CD4-positive, alpha-beta T cell treated with Interferon gamma for 1 hour (primary cell): ENCODE results near the gene SAFB.
"Not testable (repeated sequence)": the region's sequence is repeated elsewhere in the genome, so short reads cannot be mapped to it uniquely, and the experiment has no call there.

Source experiments
- DNase-seq: peaks from one replicate; pipeline ENCODE4 v3.0.0-alpha.2; 2020

Gene SAFB

DNA sequence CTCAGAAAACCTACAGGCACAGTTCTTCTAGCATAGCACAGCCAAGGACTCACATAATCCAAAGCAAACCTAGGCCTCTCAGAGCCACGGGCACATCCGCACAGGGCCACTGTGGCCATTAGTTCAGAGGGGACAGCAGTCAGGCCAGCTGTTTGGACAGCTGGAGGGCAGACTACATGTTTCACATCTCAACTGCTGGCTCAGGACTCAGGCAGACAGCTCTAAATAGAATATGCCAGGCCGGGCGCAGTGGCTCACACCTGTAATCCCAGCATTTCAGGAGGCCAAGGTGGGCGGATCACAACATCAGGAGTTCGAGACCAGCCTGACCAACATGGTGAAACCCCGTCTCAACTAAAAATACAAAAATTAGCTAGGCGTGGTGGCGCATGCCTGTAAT is 27.1 kb upstream of the SAFB start:
- no peak for DNase-seq

DNA sequence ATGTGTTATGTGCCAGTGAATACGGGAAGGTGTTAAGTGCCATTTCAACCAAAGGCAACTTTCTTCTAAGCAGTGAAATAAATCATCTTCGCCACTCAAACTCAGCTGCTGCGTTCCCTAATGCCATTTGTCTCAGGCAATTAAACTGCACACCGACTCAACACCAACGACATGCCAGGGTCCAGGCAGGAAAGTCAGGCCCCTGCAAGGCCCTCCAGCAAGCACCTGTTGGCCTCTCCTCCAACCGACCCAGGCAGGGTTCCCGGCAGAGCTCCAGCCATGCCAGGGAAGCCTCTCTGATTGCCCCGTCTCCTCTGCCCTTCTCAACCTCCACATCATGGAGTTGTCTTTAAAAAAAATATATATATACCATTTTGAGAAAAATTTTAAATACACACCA is 22.1 kb upstream of the SAFB start:
- DNase-seq = no peak

DNA sequence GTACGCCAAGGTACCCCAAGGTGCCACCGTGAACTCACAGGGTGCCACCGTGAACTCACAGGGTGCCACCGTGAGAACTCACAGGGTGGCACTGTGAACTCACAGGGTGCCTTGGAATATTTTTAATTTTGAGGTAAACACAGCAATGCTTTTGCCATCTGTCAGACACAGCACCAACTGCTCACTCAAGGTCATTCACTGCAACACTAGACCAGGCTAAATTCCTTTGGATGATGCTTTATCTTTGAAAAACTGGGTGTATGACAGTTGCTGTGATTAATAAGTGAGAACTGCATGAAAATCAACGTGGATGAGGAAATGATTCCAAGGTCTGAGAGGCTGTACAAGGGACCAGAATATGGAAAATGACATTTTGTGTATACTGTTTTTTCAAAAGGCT is 19.3 kb upstream of the SAFB start:
- DNase-seq = no peak

DNA sequence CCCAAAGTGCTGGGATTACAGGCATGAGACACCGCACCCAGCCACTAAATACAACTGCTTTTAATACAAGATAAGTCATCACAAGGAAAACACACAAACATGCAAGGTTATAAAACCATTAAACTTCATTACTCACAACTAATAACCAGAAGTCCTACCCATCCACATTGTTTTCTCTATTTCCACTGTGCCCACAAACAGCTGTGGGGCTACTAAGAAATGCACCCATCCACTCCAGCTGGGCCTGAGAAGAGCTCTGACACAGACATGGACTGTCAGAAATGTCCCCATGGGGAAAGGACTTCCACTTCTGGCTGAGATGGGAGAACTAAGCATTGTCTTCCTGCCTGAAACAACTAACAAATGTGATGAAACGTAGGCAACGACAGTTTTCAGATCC is 17.5 kb upstream of the SAFB start:
- DNase-seq = no peak

DNA sequence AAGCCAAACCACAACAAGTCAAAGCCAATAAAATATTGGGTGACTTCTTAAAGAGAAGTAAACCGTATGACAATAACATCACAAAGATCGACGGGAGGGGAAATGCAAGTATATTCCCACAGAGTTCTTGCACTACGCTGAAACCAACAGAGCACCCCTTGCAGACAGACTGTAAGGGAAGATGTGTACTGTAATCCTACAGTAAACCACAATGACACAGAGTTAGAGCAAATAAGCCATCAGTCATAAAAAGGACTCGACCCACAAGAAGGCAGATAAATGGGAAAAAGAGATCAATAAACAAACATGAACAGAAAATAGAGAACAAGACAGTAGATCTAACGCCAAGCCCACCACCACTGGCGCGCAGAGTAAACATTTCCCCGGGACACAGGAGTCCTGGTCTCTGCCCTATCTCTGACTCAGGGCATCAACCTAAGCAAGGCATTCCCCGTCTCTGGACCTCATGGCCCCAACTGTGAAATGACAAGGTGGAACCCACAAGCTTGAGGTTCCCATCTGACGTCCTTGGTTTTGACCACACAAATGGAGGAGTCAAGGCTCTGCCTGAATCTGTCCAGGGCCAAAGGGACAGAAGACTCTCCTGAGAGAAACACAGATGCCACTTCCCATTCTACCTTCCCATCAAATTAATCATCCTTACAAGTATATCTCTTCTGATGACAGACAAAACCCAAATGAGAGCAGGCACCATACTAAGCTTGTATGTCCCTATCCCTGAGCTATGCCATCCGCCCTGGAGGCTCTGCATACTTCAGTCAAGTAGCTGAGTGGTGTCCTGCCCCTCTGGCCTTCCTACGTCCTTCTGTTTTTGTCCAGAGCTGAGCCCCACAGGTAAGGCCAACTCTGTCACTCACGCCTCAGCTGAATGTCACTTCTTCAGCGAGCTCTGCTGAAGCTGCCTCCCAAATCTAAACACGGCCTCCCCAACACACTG is 15.3 kb upstream of the SAFB start:
- no peak for DNase-seq

DNA sequence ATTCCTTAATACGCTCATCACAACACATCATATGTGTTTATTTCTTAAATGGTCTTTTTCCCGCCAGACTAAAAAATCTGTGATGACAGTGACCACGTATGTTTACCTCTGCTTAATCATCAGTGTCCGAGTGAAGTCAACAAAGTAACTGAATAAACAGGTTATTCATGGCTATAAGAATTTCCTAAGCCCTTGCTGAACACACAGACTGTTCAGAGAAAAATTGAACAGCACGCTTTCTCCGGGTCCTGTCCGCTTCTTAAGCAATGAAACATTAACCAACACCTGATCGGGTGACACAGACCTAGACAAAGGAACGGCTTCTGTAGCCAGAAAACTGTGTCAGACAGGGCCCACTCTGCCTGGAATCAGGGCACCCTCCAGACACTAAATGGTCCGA is 14.6 kb upstream of the SAFB start:
- no peak for DNase-seq

DNA sequence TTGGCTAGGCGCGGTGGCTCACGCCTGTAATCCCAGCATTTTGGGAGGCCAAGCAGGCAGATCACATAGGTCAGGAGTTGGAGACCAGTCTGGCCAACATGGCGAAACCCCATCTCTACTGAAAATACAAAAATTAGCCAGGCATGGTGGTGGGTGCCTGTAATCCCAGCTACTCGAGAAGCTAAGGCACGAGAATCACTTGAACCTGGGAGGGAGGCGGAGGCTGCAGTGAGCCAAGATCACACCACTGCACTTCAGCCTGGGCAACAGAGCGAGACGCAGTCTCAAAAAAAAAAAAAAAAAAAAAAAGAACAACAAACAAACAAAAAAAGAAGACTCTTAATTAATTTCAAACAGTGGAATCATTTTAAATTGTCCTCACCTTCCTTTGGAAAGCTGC is 14.1 kb upstream of the SAFB start:
- not testable (repeated sequence) for DNase-seq

DNA sequence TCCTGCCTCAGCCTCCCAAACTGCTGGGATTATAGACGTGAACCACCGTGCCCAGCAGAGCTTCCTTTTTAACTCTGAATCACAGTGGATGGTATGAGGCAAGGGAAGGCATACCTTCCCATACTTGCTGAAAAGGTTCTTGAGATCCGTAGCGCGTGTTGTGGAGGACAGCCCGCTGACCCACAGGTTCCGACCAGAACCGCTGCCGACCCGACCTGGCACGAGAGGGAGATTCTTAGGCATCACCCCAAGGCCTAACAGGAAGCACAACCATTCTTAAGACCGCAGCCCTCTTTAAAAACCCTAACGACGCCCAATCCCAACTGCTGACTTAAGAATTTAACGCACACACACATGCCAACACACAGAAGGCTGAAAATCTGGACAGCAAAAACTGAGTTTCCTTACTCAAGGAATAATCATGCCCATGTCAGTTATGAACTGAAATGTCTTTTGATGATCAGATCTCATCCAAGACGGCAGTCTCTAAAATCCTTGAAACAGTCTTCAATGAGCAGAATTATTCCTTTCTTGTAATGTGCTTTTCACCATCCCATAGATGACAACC is 12.9 kb upstream of the SAFB start:
- DNase-seq = no peak

DNA sequence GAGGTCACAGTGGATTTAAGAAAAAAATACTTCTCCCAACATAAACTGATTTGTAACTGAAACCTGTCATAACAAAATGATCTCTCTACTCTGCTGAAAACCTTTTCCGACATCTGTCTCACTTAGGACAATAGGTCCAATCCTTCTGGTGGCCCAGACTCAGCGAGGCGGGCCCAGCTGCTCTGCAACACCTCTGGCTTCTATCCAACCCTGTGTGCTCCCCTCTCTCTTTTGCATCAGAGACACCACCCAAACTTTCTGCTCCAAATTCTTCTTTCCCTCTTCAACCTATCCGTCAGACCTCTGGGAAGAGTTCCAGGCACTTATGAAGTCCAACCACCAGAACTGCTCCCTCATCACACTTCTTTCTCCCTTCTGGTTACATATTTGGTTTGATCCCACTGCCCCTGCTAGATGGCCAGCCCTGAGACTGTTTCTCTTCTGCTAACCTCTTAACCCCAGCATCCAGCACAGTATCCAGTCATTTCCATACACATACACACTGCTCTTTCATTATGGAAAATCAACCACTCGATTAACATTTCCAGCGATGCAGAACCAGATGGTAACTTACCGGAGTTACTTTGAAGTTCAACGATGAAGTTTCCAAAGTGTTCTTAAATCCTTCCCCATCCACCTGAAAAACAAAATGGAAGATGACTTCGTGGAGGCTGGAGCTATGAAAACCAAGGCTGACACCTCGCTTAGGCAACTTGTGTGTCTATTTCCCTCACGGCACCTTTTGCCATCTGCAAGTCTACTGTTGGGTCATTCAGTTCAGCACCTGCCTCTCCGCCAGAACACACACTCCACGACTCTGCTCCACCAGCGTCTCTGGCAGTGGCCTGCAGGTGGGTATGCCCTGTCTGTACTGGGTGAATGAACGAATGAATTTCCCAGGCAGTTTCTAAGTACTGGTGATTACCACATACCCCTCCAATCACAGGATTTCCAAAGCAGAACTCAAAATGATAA is 9.7 kb upstream of the SAFB start:
- DNase-seq = no peak

DNA sequence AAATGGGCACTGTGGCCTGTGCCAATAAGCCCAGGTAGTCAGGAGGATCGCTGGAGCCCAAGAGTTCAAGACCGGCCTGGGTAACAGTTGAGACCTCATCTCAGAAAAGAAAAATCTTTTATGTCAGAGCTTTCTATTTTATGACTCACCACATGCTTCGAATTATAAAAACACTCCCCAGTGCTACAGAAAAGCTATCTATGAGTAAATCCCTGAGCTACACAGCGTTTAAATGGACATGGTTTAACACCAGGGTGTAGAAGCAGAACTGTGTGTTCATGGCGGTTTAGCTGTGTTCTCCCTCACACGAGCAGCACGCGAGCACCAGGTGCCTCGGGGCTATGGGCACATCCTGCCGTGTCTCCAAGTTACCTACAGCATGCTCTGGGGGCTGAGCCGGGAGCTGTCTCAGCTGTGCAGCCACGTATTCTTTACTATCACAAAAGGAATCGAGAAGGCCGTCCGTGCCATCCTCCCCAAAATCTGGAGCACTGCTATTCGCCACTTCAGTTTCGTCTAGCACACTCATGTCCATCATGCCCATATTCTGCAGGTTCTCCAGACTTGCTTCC is 7.0 kb upstream of the SAFB start:
- DNase-seq = no peak

DNA sequence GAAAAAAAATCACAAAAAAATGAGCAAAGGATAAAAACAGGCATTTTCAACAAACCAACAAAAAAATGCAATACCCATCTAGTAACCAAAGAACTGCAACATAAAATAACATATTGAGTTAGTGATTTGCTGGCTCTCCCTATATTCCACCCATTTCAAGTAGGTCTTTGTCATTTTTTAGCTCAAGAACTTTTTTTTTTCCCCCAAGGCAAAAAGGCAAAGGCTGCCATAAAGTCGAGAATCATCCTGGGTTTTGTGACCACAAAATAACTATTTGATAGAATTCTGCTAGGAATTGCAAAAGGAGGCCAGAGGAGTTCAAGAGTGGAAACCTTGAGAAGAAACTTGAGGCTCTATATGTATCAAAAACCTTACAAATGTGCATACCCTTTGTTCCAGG is 5.8 kb upstream of the SAFB start:
- DNase-seq = no peak

DNA sequence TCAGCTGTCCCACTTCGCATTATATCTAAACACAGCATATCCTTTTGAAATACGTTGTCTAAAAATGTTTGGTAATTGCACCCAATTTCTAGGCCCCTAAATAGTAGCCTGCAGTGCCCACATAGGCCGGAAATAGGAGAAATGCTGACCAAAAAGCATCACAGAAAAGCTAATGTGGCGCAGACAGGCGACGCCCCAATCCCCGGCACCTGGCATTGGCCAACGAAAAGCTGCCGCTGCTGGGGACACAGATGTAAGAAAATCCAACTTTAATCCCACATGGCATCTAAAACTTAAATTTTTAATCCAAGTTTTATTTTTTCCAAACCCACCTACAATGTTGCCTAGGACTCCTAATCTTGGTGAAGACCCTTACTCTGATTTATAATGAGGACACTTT is 4.3 kb upstream of the SAFB start:
- DNase-seq = no peak

DNA sequence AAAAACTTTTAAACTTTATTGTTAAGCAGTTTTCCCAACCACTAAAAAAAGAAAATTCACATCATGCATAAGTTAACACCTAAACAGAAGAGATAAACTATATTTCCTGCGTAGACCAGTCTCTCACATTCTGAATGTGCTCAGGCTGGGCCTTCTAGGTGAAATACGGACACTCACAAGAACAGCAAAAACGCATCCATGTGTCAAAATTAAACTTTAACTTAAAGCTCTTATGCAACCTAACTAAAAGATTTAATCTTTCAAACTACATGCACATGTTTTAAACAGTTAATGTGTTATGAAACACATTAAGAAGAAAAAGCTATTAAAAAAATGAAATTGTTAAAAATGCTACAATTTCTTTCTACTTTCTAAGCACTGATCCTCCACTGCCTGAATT is 2.9 kb upstream of the SAFB start:
- no peak for DNase-seq

DNA sequence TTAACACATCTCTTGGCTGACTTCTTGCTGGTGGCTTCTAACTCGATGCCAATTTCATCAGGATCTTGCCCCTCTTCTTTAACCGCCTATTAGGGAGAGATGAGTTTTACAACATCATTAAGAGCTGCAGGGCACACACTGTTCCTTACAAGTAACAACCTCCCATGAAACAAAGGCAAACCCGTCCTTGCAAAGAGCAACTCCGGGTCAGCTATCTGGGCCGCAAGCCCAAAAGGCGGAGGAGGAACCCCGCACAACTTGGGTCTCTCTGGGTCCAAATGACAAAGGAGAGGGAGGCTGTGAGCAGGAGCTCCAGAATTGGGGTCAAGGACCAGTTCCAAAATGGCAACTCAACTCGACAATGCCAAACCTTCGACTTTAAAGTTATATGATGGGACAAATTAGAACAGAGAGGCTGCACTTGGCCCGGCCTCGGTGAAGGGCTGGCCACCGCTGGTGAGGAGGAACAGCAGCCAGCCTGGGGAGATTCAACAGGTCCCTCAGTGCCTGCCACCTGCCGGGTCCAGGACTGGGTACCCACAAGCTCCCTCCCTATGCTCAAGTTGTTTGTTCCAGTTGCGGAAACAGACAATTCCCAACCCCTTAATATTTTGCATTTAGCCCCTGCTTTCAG is 1.5 kb upstream of the SAFB start:
- DNase-seq = no peak

DNA sequence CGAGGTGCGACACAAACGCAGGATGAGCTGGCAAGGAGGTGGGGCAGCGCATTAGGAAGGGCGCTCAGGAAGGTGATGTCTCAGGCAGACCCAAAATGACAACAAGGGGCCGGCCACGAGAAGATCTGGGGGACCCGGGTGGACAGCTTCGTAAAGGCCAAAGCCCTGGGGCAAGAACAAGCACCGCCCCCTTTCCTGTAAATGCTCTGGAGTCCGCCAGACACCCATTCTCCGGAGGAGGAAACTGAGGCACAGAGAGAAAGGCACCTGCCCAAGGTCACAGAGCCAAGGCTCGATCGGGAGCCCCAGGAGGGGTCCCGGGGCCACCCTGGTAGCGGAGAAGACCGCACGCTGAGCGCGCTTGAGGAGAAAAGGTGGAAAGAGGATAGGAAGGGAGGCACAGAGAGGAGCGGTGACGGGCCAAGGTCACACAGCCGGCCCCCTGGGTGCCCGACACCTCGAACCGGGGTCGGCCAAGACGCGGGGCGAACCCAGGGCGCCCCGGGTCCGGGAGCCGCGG is 878 bp upstream of the SAFB start:
- DNase-seq = no peak

DNA sequence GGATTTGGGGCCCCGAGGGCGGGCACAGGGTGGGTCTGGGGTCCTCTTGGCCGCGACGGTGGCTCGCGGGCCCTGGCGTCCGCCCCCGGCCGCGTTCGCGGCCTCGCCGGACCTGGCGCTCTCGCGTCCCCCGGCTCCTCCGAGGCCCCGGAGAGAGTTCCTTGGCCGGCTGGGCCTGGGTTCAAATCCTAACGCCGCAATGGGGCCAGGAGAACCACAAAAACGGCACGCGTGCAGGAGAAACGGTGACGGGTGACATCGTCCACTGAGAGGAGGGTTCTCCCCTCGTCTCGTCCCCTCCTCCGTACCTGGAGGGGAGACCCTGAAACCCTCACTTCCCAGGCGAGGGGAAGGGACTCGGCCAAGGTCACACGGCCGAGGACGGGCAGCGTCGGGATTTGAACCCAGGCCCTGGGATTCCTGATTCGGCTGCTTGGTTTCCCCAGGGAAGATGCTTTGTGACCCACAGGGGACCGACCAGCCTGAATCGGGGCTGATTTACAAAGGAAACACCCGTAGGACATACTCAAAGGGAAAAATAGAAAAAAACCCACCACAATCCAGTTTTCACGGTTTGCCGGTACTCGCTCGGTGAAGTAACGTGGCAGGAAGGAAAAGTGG is 624 bp downstream of the SAFB start:
- DNase-seq = no peak

DNA sequence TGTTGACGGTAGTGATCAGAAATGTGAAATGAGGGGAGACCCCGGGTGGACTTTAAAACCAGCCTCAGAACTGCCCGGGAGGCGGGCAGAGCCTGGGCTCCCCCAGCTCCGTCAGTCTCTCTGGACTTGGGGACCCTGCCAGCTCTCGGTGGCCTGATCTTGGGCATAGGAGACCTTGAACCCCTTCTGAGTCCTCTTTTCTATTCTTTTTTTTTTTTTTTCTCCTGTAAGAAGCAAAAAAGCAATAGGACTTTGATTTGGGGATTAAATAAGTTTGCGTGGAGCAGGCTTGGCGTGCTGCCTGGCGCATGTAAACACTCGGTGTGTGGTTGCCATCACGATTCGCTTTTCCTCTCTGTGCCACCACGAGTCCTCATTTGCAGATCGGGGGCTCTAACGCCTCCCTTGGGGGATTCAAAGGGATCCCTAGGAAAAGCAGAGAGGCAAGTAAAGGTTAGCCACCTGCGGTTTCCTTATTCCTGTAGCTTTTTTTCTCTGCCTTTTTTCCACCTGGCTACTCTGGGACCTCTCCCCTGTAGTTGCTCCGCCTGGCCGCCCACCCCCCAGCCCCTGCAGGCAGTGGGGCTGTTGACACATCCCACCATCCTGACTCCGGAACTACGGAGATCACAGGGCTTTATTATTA is 1.3 kb downstream of the SAFB start:
- no peak for DNase-seq

DNA sequence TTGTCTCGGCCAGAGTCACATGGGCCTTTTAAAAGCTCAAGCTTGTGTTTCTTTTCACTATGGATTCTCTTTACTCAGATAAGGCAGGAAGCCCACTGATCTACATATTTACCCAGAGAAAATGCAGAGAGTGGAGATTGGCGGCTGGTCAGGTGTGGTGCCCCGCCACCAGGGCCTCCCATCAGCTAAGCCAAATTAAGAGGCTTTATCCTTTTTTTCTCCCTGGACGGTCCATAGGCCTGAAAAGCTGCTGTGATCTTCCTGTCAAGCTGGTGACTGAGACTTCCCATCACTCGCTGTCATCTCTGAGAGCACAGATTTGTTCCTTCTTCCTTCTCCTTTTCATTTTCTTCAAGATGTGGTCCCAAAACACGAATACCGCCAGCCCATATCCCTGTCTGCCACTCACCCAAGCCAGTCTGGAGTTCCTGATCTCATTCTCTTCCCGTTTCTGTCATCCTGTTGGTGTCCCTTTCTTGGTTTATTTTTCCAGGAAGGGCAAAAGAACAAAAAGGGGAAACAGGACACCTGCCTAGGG is 1.9 kb downstream of the SAFB start:
- no peak for DNase-seq

DNA sequence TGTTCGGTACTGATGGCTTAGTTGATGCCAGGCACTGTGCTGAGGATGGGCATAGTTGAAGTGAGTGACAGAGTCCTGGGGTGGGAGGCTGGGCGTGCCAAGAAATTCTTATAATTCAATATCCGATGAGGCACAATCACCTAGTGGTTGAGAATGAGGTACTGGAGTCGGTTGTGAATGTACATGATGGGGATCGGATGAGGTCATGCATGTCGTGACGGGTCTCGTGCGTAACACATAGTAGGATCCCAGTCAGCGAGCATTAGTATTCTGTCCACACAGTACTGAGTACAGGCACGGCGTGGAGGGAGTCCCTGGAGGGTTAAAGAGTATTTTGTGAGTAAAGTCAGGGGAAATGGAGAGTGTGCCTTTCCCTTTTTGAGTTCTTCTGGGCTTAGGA is 2.8 kb downstream of the SAFB start:
- no peak for DNase-seq

DNA sequence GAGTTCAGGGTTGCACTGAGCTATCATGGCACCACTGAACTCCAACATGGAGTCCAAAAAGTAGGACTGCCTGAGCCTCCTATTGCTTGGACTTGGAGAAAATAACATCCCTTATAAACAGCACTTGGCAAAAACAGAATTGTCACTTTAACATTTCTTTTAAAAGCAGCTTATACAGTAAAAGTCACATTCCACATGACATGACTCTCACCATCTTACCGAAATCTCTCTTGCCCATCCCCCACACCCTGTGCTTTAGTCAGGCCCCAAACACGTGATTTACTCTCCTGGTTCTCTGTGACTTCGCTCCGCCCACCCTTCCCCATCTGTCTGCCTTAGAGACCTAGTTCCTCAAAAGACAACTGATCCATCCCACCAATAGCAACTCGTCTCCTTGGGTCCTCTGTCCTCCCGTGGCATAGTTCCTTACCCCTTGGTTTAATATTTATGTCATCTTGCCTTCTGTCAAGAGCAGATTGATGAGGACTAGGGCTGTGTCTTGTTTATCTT is 4.6 kb downstream of the SAFB start:
- DNase-seq = peak; percentile 79

DNA sequence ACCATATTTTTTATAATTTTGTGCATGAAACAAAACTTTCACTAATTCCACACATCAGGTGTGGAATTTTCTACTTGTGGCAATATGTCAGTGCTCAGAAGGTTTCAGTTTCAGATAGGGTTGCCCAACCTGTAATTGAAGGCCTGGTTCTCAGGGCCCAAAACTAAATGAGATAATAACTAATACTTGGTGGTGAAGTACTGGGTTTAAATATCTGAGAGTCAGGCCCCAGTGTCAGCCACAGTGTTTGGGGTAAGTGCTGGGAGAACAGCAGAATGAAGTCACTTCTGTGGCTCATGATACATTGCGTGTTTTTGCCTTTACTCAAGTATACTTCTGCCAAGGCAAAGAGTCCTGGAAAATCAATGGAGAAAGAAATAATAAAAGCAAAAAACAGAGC is 5.6 kb downstream of the SAFB start:
- DNase-seq = no peak
